GM04503 (cell line): Measurements from ENCODE around the gene CEL.

Experiments used
- DNase-seq: peaks from one replicate; pipeline ENCODE4 v3.0.0-alpha.2; 2012; ENCODE audit warnings: low read depth

Gene CEL

DNA sequence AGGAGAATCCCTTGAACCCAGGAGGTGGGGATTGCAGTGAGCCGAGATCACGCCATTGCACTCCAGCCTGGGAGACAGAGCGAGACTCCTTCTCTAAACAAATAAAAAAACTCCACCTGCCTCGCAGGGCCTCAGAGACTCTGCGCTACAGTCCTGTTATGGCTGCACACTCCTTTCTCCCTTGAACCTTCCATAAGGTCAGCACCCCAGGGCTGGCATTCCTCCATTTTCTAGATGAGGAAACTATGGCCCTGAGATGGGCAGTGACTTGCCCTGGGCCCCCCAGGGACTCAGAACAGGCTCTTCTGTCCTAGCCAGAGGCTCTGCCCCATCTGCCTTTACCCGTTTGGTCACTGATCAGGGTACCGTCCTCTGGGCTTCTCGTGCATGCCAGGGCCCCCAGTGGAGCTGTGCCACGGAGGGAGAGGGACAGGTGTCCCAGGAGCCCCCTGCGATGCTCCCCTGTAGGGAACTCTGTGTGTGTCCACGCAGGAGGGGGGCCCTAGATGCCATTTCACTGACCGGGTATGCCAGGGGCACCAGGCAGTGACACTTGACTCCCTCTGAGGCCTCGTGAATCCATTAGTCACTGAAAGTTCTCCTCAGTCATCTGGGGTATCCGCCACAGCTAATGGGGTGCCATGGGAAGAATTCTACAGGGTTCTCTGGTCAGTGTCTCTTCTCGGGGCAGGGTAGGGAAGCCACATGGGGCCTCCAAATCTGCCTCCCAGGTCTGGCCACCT, 43.1 kb downstream of the CEL start:
- DNase-seq = no peak

DNA sequence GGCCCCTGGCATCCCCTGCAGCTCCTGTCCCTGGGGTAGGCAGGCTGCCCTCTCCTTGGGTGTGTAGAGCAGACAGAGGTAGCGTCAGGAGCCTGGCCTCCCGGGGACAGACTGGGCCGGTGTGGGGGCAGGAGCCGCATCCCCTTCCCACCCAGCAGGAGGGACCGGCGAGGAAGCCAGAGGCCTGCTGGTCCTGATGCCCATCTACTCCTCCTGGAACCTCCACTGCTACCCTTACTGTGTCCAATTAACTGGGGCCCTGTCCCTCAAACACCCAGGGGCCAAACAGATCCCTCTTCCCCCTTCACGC, 43.6 kb downstream of the CEL start:
- DNase-seq = no peak

DNA sequence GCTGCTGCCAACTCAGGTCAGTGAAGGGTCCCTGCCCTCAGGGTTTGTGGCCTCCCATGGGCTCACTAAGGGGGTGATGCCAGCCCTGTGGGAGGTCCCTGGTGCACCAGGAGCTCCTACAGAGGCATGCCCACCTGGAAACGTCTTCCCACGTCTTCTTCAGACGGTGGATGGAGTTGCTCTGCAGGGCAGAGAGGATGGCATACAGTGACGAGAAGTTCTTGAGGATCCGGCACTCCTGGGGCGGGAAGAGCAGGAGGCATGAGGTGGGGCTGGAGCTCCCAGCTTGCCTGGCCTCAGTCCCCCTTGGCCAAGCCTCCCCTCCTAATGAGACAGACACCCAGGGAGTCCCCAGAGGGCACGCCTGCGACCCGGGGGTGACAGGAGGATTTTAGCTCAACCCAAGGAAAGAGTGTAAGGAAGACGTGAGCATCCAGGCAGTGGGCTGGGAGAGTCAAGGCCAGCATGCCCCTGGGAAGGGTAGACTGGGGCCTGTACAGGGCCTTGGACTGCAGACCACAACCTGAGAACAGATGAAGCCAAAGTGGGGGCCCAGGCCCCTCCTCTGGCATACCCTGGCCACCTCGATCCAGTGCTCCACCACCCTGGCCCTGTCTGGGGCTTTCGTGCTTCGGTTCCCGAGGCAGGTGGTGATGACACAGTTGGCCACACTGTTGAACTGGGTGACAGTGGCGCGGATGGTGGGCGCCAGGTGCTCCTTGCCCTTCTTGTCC, 44.9 kb downstream of the CEL start:
- no peak for DNase-seq

DNA sequence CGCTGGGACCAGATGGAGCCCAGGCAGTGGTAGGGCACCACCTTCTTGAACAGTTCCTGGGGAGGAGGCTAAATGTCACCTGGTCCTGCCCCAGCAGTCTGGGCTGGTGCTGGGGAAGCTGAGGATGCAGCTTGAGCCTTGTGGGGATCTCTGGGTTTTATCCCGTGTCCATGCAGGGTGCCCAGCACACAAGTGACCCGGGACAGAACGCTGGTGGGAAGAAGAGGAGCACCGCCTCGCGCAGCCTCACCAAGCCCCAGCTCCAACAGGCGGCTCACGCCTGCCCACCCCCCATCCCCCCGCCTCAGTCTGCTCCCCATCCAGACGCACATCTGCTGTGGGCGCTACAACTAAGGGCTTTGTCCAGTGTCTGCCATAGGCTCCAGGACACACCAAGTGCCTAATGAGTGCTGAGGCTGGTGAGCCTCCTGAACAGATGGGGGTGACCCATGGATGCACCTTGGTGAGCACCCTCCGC, 45.5 kb downstream of the CEL start:
- DNase-seq = no peak

DNA sequence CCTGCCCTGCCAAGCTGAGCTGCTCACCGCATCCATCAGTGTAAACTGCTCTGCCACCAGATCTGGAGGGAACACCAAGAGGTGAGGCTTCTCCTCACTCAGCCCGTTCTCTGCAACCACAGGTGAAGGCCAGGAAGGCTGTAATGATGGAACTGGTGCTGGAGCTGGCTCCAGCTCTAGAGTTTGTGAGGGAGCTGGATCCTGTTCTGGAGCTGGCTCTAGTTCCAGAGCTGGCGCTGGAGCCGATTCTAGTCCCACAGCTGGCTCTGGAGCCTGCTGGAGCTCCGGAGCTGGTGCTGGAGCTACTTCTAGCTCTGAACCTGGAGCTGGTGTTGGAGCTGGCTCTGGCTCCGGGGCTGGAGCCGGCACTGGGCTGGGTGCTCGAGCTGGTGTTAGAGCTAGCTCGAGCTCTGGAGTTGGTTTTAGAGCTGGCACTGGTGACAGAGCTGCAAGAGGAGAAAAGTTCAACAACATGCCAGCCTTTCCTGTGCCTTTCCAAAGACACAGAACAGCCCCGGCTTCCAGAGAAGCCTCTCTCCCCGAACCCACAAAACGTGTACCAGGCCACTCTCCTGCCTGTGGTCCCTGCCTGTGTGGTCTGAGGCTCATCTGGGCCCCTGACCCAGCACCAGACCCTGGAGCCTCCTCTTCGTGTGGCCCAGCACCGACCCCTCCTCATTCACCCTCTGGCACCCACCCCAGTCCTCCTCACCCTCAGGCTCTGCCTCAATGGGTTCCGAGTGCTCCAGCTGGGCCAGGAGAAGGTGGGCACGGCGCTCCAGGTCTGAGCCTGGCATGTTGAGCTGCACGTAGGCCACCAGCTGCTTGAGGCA, 46.4 kb downstream of the CEL start:
- DNase-seq = no peak

DNA sequence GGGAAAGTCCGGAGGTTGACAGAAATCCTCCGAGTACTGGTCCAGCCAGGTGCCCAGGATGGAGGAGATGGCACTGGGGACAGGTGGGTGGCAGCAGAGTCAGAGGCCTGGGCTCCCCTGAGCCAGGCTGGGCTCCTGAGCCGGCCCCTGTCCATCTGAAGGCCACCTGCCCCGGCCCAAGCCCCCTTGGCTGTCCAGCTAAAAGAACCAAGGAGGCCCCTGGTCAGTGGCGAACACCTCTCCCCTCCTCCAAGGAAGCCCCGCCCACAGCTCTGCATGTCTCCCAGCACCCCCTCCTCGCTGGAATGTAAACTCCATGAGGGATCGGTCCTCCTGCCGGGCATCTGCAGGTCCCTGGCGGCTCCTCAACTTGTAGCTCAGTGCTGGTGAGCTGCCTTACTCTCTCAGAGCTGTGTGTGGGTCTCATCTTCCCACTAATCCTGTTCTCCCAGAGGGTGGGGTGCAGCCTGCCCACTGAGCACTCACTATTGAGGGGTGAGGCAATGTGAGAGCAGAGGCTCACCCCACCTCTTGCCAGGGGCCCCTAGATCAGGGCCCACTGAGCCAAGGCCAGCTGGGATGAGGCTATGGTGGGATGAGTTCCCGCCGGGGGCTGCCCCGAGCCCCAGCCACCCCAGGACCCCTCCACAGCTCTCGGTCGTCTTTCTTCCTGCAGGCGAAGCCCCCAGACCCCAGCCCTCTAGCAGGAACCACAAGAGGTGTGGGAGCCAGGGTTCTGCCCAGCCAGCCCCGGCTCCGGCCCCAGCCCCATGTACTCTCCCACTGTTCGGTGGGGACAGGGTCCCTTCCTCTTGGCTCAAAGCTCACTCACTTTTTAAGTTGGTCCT, 47.2 kb downstream of the CEL start:
- DNase-seq = no peak

DNA sequence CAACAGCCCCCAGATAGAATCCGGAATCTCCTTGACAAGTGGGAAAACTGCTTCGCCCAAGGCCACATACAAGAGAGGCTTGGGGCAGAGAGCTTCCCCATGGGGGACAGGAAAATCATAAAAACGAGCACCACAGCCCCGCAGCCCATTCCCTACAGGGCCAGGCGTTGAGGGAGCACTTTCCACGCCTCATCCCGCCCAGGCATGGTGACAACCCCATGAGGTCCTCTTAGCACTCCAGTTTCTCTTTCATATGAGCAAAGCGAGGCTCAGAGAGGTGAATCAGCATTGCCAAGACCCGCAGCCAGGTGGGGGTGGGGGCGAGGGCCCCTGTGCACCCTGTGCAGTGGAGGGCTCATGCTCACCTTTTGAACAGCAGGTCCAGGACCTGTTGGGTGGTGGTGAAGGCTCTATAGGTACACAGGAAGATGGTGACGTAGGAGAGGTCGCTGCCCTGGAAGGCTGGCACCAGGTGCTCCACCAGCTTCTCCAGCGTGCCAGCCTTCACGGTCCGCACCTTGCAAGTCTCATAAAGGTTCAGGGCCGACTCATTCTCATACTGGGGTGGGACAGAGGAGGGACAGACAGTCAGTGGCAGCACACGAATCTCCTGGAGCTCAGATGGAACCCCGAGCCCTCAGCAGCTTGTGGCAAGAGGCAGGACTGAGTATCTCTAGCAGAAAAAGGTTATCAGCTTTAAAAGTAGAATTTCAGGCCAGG, 48.3 kb downstream of the CEL start:
- DNase-seq = no peak

DNA sequence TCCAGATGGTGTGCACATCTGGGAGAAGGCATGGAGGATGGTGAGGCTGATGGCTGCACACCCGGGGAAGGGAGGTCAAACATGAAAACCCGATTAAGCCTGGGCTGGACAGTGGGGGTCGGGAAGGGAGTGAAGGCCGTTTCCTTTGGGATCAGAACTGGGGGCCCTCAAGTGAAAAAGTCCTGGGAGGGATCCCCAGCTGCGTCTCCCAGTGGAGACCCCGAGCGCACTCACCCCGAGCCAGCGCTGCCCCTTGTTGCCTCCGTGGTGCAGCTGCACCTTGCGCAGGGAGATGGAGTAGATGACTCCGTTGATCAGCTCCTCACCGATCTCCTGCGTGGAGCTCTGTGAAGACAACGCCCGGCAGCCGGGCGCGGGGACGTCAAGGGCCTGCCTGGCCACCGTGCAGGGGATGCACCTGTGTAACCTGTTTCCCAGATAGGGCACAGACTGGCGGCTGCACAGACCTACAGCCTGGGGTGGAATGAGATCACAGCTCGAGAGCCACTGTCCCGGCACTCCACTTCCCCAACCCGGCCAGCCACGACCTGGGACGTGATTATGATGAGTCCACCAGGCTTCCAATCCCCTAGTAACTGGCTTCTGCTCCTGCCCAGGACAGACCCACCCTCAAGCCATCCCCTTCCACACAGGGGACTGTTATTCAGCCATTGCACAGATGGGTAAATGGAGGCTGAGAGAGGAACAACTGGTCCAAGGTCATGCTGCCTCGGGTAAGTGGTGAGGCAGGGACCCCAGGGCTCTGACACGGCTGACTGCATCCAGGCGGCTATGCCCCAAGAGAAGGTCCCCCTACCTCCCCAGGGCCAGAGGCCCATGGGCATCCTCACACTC, 50.3 kb downstream of the CEL start:
- DNase-seq = no peak

DNA sequence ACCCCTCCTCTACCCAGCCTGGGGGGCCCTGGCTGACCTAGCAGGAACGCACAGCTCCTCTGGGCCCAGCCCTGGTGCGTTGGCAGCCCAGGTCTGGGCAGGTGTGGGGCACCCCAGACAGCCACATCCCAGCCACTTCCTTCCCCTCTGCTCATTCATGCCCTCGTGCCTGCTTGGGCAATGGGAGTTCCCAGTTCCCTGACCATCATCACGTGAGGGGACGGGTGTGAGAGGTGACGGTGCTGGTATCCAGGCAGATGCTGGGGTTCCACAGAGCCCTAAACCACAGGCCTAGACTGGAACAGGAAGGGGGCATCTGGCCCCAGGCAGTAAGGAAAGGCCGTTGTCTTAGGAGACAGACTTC, 50.9 kb downstream of the CEL start:
- no peak for DNase-seq

DNA sequence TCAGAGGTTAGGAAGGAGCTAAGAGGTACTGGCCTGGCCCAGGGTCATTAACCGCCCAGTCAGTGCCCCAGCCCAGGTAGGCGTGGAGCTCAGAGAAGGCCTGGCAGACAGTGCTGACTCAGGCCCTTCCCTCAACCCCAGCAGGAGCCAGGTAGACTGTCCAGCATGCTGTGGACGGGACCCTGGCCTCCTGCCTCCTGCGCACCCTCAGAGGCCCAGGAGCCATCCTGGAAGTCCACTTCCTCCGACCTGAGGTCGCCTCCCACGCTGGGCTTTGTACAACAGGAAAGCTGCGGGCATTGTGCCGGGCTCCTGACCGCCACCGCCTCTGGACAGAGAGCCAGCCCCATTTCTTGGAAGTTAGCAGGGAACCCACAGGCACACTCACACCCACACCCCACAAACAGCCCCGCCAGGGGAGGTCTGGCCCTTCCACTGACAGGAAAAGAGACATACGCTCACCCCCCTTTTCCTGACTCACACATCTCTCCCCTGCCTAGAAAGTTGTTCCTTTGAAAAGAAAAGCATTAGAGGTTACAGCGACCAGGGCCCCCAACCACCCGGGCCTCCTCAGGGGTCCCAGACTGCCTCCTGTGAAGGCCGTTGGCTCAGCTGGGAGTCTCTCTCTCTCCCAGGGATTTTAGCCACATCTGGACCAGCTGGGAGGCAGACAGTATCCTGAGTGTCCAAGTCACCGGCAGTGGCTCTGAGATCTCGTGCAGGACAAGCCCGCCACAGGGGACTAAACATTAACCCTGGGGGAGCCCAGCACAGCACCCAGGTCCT, 51.6 kb downstream of the CEL start:
- peak; percentile 24 for DNase-seq

DNA sequence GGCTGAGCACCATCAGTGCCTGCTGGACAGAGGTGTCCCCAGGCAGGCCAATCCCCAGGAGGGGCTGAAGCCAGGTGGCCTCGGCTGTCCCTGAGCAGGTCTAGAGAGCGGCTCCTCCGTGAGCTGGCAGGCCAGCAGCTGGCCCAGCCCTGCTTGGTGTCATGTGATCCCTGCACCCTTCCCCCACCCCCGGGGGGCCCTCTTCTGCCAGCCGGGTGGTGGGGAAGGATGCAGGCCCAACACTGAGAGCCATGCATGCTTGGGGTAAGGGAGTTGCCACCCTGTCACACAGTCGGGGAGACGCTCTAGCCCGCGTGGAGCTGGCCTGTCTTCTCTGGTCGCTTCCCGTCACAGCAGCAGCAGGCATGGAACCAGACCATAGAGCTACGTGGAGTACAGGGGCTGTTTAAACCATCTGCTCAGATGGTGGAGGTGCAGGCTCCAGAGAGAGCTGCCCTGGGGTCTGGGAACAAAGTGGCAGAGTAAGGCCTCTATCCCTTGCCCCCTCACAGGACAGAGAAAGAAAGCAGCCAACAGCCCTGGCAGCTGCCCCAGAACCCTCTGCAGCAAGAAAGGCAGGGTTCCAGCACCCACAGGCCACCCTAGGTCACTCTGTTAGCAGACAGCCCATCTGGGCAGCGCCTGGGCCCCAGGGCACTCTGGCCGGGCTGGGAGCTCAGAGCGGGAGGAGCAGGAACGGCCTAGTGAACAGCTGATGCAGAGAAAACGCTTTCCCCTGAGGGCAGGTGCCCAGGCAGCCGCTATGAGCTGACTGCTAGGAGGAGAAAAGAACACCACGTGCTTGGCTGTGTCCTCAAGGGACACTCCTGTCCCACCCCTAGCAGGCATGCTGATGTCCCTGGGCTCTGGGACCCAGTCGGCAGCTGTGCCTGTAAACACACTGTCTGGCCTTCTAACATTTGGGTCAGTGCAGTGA, 52.4 kb downstream of the CEL start:
- no peak for DNase-seq

DNA sequence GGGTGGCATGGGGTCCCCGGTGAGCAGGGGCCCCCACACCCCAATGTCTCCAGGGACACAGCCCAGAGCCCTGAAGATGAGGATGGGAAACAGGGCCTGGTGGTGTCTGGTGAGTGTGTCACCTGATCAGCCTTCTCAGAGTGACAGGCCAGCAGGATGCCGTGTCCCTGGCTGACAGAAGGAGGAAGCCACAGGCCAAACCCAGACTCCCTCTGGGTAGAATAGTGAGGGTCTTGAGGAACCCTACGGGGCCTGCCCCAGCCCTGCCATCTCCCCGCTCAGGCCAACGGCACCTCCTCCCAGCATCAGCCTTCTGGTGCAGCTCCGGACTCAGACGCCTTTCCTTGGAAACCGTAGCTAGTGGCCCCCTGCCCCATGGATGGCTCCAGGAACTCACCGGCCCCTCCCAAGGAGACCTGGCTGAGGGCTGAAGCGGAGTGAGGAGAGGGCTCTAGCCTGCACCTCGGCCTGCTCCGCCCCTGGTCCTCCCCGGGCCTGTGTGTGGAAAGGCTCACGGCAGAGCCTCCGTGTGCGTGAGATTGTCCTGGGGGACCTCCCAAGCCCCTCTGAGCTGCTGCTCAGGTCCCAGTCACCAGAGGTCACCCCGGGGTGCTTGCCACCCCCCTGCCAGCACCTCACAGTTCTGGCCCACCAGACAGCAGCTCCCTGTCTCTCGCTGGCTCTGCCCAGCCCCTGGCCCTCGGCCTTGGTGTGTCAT, 53.3 kb downstream of the CEL start:
- no peak for DNase-seq

DNA sequence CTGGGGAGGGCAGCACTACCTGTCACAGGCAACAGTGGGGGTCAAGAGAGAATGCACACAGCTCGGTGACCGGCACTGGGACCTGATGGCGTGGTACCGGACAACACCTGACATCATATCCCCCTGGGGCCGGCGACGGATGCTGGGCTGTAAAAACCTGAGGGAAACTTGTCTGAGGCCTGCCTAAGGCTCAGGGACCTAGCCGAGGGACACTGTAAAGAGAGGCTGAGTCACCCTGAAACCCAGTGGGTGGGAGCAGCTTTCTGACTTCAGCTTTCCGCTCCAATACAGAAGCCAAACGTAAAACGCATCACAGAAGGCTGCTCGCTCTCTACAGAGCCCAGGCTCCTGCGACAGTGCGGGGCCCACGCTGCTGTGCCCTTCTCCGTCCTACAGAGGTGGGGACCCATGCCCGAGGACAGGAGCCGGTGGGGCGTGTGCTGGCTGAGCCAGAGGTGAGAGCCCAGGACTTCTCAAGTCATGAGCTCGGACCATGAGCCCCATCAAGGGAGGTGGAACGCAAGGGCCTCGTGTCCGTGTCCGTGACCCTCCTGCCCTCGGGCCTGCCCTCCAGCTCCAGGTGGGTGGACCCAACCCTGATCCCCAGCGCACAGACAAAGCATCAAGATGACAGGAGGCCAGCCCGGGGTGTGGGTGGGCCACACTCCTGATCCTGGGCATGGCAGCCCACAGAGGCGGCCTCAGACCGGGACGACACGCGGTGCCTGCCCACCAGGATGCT, 54.0 kb downstream of the CEL start:
- peak; percentile 50 for DNase-seq

DNA sequence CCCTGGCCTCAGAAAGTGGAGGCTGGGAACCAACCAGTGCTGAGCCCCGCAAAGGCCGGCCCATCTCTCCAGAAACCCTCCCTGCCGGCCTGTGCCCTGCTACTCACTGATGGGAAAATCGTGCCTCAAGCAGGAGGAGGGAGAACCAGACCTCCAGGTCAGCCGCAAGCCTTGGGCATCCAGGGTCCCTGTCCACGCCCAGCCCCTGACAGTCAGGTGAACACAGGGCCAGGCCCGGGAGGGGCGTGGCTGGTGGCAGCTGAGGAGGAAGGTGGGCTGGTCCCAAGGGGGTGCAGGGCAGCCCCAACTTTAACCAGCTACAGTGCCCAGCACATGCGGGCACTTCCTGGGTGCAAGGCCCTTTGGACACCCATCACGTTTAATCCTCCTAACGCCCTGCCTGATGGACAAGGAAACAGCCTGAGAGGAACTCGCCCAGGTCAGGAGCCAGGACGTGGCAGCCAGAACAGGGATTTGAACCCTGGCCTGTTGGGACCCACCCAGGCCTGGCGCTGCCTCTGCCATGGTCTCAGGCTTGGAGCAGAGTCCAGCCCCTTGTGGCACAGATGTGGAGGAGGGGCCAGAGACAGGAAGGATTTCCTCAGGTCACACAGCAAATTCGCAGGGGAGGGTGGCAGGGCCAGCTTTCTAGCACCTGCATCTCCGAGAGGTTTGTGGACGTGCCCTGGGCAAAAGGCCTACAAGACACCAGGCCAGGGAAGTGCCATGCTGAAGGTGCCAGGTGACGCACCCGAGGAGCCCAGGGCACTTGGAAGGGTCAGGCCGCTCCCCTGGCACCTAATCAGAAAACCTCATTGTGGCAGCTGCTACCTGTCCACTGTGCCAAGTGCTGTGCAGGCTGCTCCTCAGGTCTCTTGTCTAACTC, 54.8 kb downstream of the CEL start:
- no peak for DNase-seq

DNA sequence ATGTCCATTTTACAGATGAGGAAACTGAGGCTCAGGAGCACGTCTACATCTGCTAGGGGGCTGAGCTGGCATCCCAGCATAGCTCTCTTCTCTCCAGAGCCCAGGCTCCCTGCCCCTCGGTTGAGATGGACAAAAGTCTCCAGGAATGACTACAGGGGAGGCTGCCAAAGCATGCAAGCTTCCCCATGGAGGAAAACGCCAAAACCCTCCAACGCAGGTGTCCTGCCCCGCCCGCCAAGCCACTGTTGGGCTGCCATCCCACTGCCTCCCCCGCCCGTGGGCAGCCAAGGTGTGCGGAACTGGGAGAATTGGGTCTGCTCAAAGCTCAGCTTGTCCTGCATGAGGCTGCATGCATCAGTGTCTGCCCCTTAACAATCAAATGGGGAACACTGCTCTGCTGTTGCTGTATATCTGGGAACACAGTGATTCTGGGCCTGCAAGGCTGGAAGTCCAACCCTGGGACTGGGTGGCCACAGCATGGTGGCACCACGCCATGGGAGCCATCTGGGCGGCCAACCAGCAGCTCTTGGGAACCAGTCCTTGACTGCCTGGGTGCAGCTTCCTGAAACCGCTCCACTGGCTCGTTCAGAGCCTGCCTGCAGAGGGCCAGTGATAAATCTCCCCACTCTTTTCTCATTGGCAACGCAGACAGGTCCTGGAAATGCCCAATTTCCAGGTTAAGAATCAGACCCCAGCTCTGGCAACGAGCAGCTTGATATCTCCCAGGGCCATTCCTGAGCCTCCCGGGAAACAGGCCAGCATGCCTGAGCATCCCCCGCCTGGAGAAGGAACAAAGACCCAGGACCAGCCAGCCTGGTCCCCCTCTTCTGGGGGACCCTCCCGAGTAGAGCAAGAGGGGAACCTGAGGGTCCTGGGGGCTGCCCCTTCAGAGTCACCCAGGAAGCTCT, 55.7 kb downstream of the CEL start:
- peak; percentile 40 for DNase-seq
